Stimulated activated naive CD8-positive, alpha-beta T cell treated with anti-CD3 and anti-CD28 coated beads, Interleukin-15, Interleukin-2, amounts not matched to agents 100 ng/mL and 50 ng/mL, for 24 hours (primary cell): Measurements from ENCODE around the gene FOSL2.

Experiments
- H3K27ac Mint-ChIP-seq: one replicate; pipeline ENCODE4 v1.8.0; 2021; ENCODE audit warnings: mild to moderate bottlenecking, mixed read lengths
- H3K27me3 Mint-ChIP-seq: one replicate; pipeline ENCODE4 v1.8.0; 2021; ENCODE audit warnings: mixed read lengths
- H3K36me3 Mint-ChIP-seq: one replicate; pipeline ENCODE4 v1.8.0; 2021; ENCODE audit warnings: low read depth, mixed read lengths
- H3K4me1 Mint-ChIP-seq: one replicate; pipeline ENCODE4 v1.8.0; 2021; ENCODE audit warnings: low read depth, mixed read lengths
- H3K4me3 Mint-ChIP-seq: one replicate; pipeline ENCODE4 v1.8.0; 2021; ENCODE audit warnings: mild to moderate bottlenecking, mixed read lengths
- H3K9me3 Mint-ChIP-seq: one replicate; pipeline ENCODE4 v1.8.0; 2021; ENCODE audit warnings: mixed read lengths

Gene FOSL2

DNA sequence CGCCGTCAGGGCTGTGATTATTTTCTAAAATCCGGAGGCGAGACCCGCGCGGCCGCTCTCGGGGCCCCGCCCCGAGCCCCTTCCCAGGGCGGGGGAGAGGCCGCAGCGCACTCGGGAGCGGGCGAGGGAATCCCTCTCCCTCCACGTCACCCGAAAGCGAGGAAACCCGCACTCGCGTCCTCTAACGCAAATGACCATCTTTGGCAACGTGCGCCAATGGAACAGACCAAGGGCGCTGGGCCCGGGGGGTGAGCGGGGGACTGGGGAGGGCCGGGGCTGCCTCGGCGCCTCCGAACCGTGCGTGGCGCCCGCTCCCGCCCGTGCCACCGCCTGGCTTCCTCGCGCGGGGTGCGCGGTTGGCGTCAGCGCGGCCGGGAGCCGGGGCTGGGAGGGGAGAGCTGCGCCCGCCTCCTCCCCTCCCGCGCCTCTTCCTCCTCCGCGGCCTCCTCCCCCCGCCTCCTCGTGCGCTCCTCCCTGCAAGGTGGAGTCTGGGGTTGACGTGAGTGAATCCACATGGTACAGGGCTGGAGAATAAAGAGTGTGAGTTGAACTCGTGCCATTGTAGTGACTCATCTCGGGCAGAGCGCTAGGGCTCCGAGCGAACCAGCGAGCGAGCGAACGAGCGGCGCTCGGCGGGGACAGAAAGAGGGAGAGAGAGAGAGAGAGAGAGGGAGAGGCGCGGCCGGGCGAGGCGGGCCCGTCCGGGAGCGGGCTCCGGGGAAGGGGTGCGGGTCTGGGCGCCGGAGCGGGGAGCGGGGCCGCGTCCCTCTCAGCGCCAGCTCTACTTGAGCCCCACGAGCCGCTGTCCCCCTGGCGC lies at the start of gene FOSL2:
TSS of gene FOSL2 (plus strand) at position 562 of the 817 bp plus-strand sequence. CDS start 863 bp downstream, outside the sequence.
- peaks cover 4% of the 10 kb centered on the region for H3K36me3 Mint-ChIP-seq
- peaks cover 34% of the 10 kb centered on the region for H3K4me1 Mint-ChIP-seq
- H3K27ac Mint-ChIP-seq: peak within 1 kb of the TSS; percentile 98
- H3K27me3 Mint-ChIP-seq: no peaks in the 10 kb centered on the region
- no peaks in the 10 kb centered on the region for H3K9me3 Mint-ChIP-seq
- peak within 1 kb of the TSS; percentile 84 for H3K4me3 Mint-ChIP-seq

DNA sequence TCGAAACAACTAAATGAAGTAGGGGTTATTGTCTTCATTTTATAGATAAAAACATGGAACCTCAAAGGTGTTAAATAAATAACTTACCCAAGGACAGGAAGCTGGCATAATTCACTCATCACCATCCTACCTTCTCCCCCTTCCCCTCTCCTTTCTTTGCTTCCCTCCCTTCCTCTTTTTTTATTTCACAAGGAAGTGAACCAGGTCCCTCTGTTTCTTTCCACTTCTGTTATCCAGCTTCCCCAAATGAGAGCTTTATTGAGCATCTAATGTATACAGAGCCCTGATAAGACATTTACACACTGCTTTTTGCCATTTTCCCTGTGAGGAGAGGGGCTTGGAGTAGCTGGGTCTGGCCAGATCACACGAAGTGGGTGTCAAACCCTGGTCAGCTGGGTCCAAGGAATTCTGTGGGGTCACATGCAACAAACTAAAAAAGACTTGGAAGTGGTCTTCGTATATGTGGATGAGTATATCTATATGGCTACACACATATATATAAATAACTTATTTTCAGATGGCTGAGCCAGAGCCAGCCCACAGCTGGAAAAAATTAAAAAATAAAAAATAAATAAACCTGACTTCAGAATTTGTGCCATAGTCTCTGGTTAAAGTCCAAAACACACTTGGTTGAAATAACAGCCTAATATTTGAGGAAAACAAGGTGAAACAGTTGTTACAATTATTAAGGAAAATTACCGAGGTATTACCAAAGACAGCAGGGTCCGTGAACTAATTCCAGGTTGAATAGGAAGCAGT lies 49.3 kb upstream of the FOSL2 start:
- Mint-ChIP-seq H3K4me3 (no peak overlapping the region), H3K4me1 (peaks cover 17% of the 10 kb centered on the region), H3K9me3 (no peaks in the 10 kb centered on the region), H3K27ac (no peak overlapping the region), H3K36me3 (peaks cover 11% of the 10 kb centered on the region), H3K27me3 (no peaks in the 10 kb centered on the region)

DNA sequence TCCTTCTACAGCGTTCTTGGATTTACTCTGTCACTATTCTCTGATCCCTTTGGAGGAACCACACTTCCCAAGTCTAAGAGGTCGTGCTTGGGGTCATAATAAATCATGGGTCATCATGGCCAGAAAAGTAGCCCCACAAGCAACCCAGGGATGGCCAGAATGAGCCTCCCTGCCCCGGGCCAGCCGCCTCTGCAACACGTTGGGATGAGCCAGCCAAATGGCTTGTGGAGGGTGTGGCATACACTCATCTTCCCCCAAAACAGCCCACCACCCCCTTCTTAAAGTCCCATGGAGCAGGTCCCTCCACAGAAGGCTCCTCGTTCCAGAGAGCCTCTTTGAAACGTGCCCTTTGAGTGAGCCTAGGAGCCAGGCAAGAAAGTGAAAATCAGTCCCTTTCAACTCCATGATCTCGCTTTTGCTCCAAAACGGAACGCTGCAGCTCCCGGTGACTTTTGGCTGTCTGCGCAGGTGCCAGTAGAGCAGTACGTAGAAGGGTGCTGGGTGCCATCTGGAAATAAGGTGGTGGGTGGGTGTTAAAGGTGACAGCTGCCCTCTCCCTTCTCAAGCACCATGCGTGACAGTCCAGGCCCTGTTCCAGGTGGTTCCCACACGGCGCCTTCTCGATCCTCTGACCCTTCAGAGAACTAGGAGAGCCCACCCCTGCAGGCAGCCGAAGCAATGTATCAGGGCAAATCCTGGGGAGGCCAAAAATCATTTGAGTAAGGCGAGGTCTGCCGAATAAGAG lies 48.5 kb upstream of the FOSL2 start:
- H3K36me3 Mint-ChIP-seq: peaks cover 3% of the 10 kb centered on the region
- H3K27me3 Mint-ChIP-seq: no peaks in the 10 kb centered on the region
- no peaks in the 10 kb centered on the region for H3K9me3 Mint-ChIP-seq
- H3K4me3 Mint-ChIP-seq: no peak overlapping the region
- H3K27ac Mint-ChIP-seq: no peak overlapping the region
- H3K4me1 Mint-ChIP-seq: peaks cover 24% of the 10 kb centered on the region

- Mint-ChIP-seq H3K27me3 (no peaks in the 10 kb centered on the region), H3K9me3 (no peaks in the 10 kb centered on the region), H3K4me1 (peaks cover 27% of the 10 kb centered on the region), H3K27ac (no peak overlapping the region), H3K4me3 (no peak overlapping the region), H3K36me3 (no peaks in the 10 kb centered on the region)
These were observed 47.8 kb upstream of the FOSL2 start for GRCh38 chr2:28344756-28345373.

GRCh38 chr2:28345619-28346018 lies 47.0 kb upstream of the FOSL2 start:
- H3K27me3 Mint-ChIP-seq: no peaks in the 10 kb centered on the region
- no peaks in the 10 kb centered on the region for H3K9me3 Mint-ChIP-seq
- H3K36me3 Mint-ChIP-seq: no peaks in the 10 kb centered on the region
- peaks cover 32% of the 10 kb centered on the region for H3K4me1 Mint-ChIP-seq
- H3K27ac Mint-ChIP-seq: no peak overlapping the region
- H3K4me3 Mint-ChIP-seq: no peak overlapping the region

GRCh38 chr2:28346587-28346986 lies 46.1 kb upstream of the FOSL2 start:
- Mint-ChIP-seq H3K9me3 (no peaks in the 10 kb centered on the region), H3K4me1 (peaks cover 42% of the 10 kb centered on the region), H3K4me3 (no peak overlapping the region), H3K27ac (peak overlapping the region; percentile 36), H3K36me3 (no peaks in the 10 kb centered on the region), H3K27me3 (no peaks in the 10 kb centered on the region)

DNA sequence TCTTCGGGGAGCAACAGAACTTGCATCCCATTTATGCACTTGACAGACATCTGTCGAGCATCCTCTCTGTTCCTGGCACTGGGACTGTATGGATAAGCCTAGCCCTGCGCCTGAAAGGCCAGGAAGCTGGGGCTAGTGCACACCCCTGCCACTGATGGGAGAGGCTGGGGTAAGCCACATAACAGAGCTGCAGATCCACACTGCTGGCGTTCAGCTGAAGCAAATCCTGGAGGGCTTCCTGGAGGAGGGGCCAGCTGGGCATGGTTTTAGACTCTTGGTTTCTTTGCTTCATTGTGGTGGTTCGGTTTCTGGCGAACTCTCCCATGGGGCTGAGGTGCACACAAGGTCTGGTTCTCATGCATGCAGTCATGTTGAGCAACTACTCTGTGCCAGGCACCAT lies 45.5 kb upstream of the FOSL2 start:
- no peaks in the 10 kb centered on the region for H3K27me3 Mint-ChIP-seq
- H3K36me3 Mint-ChIP-seq: no peaks in the 10 kb centered on the region
- H3K4me1 Mint-ChIP-seq: peaks cover 48% of the 10 kb centered on the region
- no peaks in the 10 kb centered on the region for H3K9me3 Mint-ChIP-seq
- peak overlapping the region; percentile 48 for H3K4me3 Mint-ChIP-seq
- peak overlapping the region; percentile 85 for H3K27ac Mint-ChIP-seq

GRCh38 chr2:28347596-28347995 lies 45.1 kb upstream of the FOSL2 start:
- H3K27me3 Mint-ChIP-seq: no peaks in the 10 kb centered on the region
- H3K4me3 Mint-ChIP-seq: peak overlapping the region; percentile 48
- H3K9me3 Mint-ChIP-seq: no peaks in the 10 kb centered on the region
- H3K4me1 Mint-ChIP-seq: peaks cover 50% of the 10 kb centered on the region
- peak overlapping the region; percentile 85 for H3K27ac Mint-ChIP-seq
- H3K36me3 Mint-ChIP-seq: no peaks in the 10 kb centered on the region

DNA sequence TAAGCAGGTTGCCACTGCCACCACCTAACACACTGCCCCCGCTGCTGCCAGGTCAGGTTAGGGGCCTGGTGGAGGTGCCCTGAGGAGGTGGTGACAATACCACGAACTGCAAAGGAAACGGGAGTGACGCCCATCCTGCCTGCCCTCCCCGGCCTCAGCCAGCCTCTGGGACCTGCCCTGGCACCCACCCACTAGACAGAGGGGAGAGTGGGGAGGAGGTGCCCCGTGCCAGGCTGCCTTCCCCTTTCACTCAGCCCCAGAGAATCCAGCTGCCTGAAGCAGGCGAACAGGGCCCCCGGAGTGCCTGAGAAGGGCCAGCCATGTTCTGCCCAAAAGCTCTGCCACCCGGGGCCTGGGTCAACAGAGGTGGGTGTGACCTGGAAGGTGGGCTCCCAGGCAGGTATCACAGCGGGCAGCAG lies 44.5 kb upstream of the FOSL2 start:
- Mint-ChIP-seq H3K36me3 (no peaks in the 10 kb centered on the region), H3K9me3 (no peaks in the 10 kb centered on the region), H3K27ac (peak overlapping the region; percentile 77), H3K27me3 (no peaks in the 10 kb centered on the region), H3K4me1 (peaks cover 52% of the 10 kb centered on the region), H3K4me3 (peak overlapping the region; percentile 24)

- H3K4me1 Mint-ChIP-seq: peaks cover 52% of the 10 kb centered on the region
- no peaks in the 10 kb centered on the region for H3K9me3 Mint-ChIP-seq
- no peaks in the 10 kb centered on the region for H3K36me3 Mint-ChIP-seq
- H3K4me3 Mint-ChIP-seq: peak overlapping the region; percentile 24
- H3K27ac Mint-ChIP-seq: peak overlapping the region; percentile 77
- H3K27me3 Mint-ChIP-seq: no peaks in the 10 kb centered on the region
These were observed 43.7 kb upstream of the FOSL2 start for GRCh38 chr2:28348921-28349320.

- no peak overlapping the region for H3K27ac Mint-ChIP-seq
- no peaks in the 10 kb centered on the region for H3K27me3 Mint-ChIP-seq
- no peak overlapping the region for H3K4me3 Mint-ChIP-seq
- H3K4me1 Mint-ChIP-seq: peaks cover 52% of the 10 kb centered on the region
- no peaks in the 10 kb centered on the region for H3K36me3 Mint-ChIP-seq
- no peaks in the 10 kb centered on the region for H3K9me3 Mint-ChIP-seq
These were observed 43.0 kb upstream of the FOSL2 start for GRCh38 chr2:28349546-28350165.

DNA sequence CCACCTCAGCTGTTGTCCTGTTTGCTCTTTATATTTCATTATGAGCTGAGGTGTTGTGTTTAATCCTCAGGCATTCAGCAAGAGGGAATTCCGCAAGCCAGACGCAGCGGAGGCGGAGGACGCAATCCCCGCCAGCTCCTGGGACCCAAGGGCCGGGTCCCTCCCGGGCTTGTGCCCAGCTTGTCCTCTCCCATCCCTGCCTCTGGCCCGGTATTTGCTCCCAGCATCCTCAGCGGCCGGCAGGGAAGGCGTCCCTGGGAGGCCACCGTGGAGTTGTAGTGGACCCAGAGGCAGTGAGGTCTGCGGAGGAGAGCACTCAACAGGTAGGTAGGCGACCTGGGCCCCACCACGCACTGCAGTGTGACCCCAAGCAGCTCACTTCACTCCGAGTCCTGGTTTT lies 42.5 kb upstream of the FOSL2 start:
- H3K4me1 Mint-ChIP-seq: peaks cover 52% of the 10 kb centered on the region
- no peaks in the 10 kb centered on the region for H3K9me3 Mint-ChIP-seq
- no peaks in the 10 kb centered on the region for H3K36me3 Mint-ChIP-seq
- no peak overlapping the region for H3K4me3 Mint-ChIP-seq
- H3K27ac Mint-ChIP-seq: no peak overlapping the region
- H3K27me3 Mint-ChIP-seq: no peaks in the 10 kb centered on the region

- H3K27me3 Mint-ChIP-seq: no peaks in the 10 kb centered on the region
- H3K36me3 Mint-ChIP-seq: no peaks in the 10 kb centered on the region
- no peaks in the 10 kb centered on the region for H3K9me3 Mint-ChIP-seq
- H3K4me3 Mint-ChIP-seq: no peak overlapping the region
- peak overlapping the region; percentile 74 for H3K27ac Mint-ChIP-seq
- peaks cover 54% of the 10 kb centered on the region for H3K4me1 Mint-ChIP-seq
These were observed 41.8 kb upstream of the FOSL2 start for GRCh38 chr2:28350791-28351285.

- Mint-ChIP-seq H3K27ac (peak overlapping the region; percentile 74), H3K36me3 (no peaks in the 10 kb centered on the region), H3K9me3 (no peaks in the 10 kb centered on the region), H3K4me1 (peaks cover 56% of the 10 kb centered on the region), H3K27me3 (no peaks in the 10 kb centered on the region), H3K4me3 (no peak overlapping the region)
These were observed 41.0 kb upstream of the FOSL2 start for GRCh38 chr2:28351621-28352020.
